Erythroblast (primary cell): ENCODE data around the gene LPXN.

ENCODE experiments used
- GATA1 ChIP-seq: IDR thresholded peaks from 2 replicates; pipeline ENCODE4 v1.6.1; 2011; ENCODE audit warnings: low read depth, mild to moderate bottlenecking, control low read depth, low read length, moderate library complexity
- POLR2A ChIP-seq: IDR thresholded peaks from 2 replicates; pipeline ENCODE4 v1.6.1; 2011; ENCODE audit warnings: mild to moderate bottlenecking, low read length

GRCh38 chr11:58609723-58610122, 34.1 kb upstream of the LPXN start:
- TF ChIP-seq POLR2A, result no peak
- TF ChIP-seq GATA1, result no peak
